Naive thymus-derived CD8-positive, alpha-beta T cell (primary cell): ENCODE data around the gene AMHR2. TPM values are rescaled to one million over a fixed set of nuclear protein-coding genes. Genes with fewer than 3 reads are reported as not detected.
A peak's percentile ranks its signal among the peaks of the same experiment; 100 is the strongest.
"Not testable (repeated sequence)": the region's sequence is repeated elsewhere in the genome, so short reads cannot be mapped to it uniquely, and the experiment has no call there.

Source experiments
- ATAC-seq, 2 donors: fragments of 150-1000 bp; cut with Tn5 transposase in 1 of 2; sonication (Bioruptor Pico), chemical (Tn5 transposase) in 1 of 2; 1 replicate in 1 of 2; 2 replicates in 1 of 2; pipeline ENCODE4 v1.10.0; 2021; ENCODE audit warnings: mild to moderate bottlenecking in 2 of 2, moderate library complexity in 2 of 2
- POLR2A ChIA-PET: fragments of 350-600 bp; sonication (Branson Sonifier 250); formaldehyde crosslinking; loops from one replicate; lab custom pipeline; 2021; ENCODE audit warnings: antibody characterized with exemption; lab: Charles Lee
- DNase-seq, 10 donors: peaks; one replicate each; pipeline versions ENCODE4 v3.0.0 to v3.0.0-alpha.2; 2020 to 2022
- H3K27ac Mint-ChIP-seq, 10 donors: one replicate each; pipeline ENCODE4 v1.8.0; 2020 to 2022; ENCODE audit warnings: mild to moderate bottlenecking in 10 of 10, mixed read lengths in 10 of 10, moderate library complexity in 4 of 10, inconsistent platforms in 1 of 10
- H3K27me3 Mint-ChIP-seq, 5 donors: one replicate each; pipeline ENCODE4 v1.8.0; 2021 to 2022; ENCODE audit warnings: mixed read lengths in 5 of 5
- H3K36me3 Mint-ChIP-seq, 3 donors: one replicate each; pipeline ENCODE4 v1.8.0; 2020 to 2022; ENCODE audit warnings: mixed read lengths in 3 of 3, mild to moderate bottlenecking in 2 of 3, inconsistent platforms in 1 of 3
- H3K4me1 Mint-ChIP-seq, 4 donors: one replicate each; pipeline ENCODE4 v1.8.0; 2021 to 2022; ENCODE audit warnings: mixed read lengths in 4 of 4
- H3K4me3 Mint-ChIP-seq, 10 donors: one replicate each; pipeline ENCODE4 v1.8.0; 2020 to 2022; ENCODE audit warnings: mild to moderate bottlenecking in 10 of 10, mixed read lengths in 10 of 10, moderate library complexity in 6 of 10, inconsistent platforms in 1 of 10
- H3K9me3 Mint-ChIP-seq, 9 donors: one replicate each; pipeline ENCODE4 v1.8.0; 2020 to 2022; ENCODE audit warnings: mixed read lengths in 9 of 9, mild to moderate bottlenecking in 3 of 9, inconsistent platforms in 1 of 9, moderate library complexity in 1 of 9
- polyA plus RNA-seq, 3 donors: library from polyadenylated mRNA; unstranded; fragments of 300-500 nt; fragmentation: Illumina TruSeq; gene quantifications; one replicate each; pipeline ENCODE4 v1.2.3, GENCODE V29; 2021
- total RNA-seq, 8 experiments: library from RNA in 2 of 8; stranded (reverse) in 2 of 8; gene quantifications; one replicate each; pipeline ENCODE4 v1.2.3 and lab custom pipeline; 2021 to 2026

The AMHR2 gene
- total and polyA plus RNA-seq, 5 experiments from 2014 or later, result not detected

GRCh38 chr12:53386381-53386780 lies 37.3 kb upstream of the AMHR2 start:
- not testable (repeated sequence) for ATAC-seq, H3K9me3 Mint-ChIP-seq, H3K27me3 Mint-ChIP-seq, DNase-seq
- Mint-ChIP-seq H3K36me3 (peaks cover 8 to 85% (median 29%) of the 10 kb centered on the region in 3 donors), H3K4me1 (peaks cover 33 to 88% (median 81%) of the 10 kb centered on the region in 4 donors), H3K27ac (peak overlapping the region; percentile 0 to 89 (median 68)), H3K4me3 (peak overlapping the region in 9 of 10 donors; percentile 63 to 89 (median 80))
- POLR2A ChIA-PET, result interaction anchor here (1.1 kb wide), 1 partner anchor 54 kb away, joined by 10 read pairs; no protein-coding TSS in a partner anchor

DNA sequence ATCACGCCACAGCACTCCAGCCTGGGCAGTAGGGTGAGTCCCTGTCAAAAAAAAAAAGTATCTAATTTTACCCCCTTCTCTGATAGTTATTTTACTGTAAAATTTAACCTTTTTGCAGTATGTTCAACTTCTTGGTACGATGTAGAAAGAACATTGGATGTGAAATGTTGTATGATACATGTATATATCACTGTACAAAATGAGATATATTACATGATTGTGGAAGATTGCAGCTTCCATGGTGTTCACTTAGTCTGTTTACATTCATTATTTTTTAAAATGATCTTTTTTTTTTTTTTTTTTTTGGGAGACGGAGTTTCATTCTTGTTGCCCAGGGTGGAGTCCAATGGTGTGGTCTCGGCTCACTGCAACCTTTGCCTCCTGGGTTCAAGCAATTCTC lies 34.7 kb upstream of the AMHR2 start:
- H3K27me3 Mint-ChIP-seq, result no peaks in the 10 kb centered on the region
- DNase-seq (no peak), ATAC-seq (no peak)
- peak overlapping the region in 8 of 10 donors; percentile 12 to 83 (median 51) for H3K27ac Mint-ChIP-seq
- H3K9me3 Mint-ChIP-seq, result no peaks in the 10 kb centered on the region
- H3K4me1 Mint-ChIP-seq, result peaks cover 19 to 68% (median 63%) of the 10 kb centered on the region in 4 donors
- H3K4me3 Mint-ChIP-seq, result peak overlapping the region in 8 of 10 donors; percentile 46 to 89 (median 70)
- H3K36me3 Mint-ChIP-seq, result peaks cover 3 to 77% (median 15%) of the 10 kb centered on the region in 3 donors
- POLR2A ChIA-PET, result interaction anchor here (2.2 kb wide), 1 partner anchor 10 kb away, joined by 13 read pairs; the partner anchor contains the start of gene SP1

- H3K27ac Mint-ChIP-seq, result peak overlapping the region in 9 of 10 donors; percentile 5 to 57 (median 30)
- POLR2A ChIA-PET, result interaction anchor here (1.1 kb wide), 1 partner anchor 10 kb away, joined by 3 read pairs; the partner anchor contains the start of gene SP1
- peaks cover 19 to 61% (median 58%) of the 10 kb centered on the region in 4 donors for H3K4me1 Mint-ChIP-seq
- no peaks in the 10 kb centered on the region for H3K27me3 Mint-ChIP-seq
- H3K9me3 Mint-ChIP-seq, result no peaks in the 10 kb centered on the region
- DNase-seq (no peak), ATAC-seq (no peak)
- H3K36me3 Mint-ChIP-seq, result peaks cover 3 to 73% (median 12%) of the 10 kb centered on the region in 3 donors
- H3K4me3 Mint-ChIP-seq, result peak overlapping the region in 9 of 10 donors; percentile 4 to 73 (median 52)
Observed at GRCh38 chr12:53389702-53390101, 34.0 kb upstream of the AMHR2 start.

GRCh38 chr12:53391724-53392123 lies 31.9 kb upstream of the AMHR2 start:
- Mint-ChIP-seq H3K4me1 (peaks cover 17 to 55% (median 48%) of the 10 kb centered on the region in 4 donors), H3K36me3 (peaks cover 0 to 77% (median 7%) of the 10 kb centered on the region in 3 donors), H3K4me3 (peak overlapping the region in 8 of 10 donors; percentile 11 to 65 (median 36)), H3K27me3 (no peaks in the 10 kb centered on the region), H3K27ac (peak overlapping the region in 6 of 10 donors; percentile 14 to 82 (median 19)), H3K9me3 (no peaks in the 10 kb centered on the region)
- ATAC-seq, result no peak
- no peak for DNase-seq
- POLR2A ChIA-PET, result interaction anchor here (0.6 kb wide), 4 partner anchors 13 to 279 kb away, joined by 3 to 7 read pairs (median 4); no protein-coding TSS in a partner anchor

- H3K4me3 Mint-ChIP-seq, result no peak overlapping the region
- H3K27ac Mint-ChIP-seq, result peak overlapping the region in 1 of 10 donors; percentile 1
- H3K36me3 Mint-ChIP-seq, result peaks cover 0 to 80% (median 0%) of the 10 kb centered on the region in 3 donors
- H3K9me3 Mint-ChIP-seq, result no peaks in the 10 kb centered on the region
- H3K4me1 Mint-ChIP-seq, result peaks cover 2 to 33% (median 15%) of the 10 kb centered on the region in 4 donors
- no peak for ATAC-seq
- no peaks in the 10 kb centered on the region for H3K27me3 Mint-ChIP-seq
- POLR2A ChIA-PET, result interaction anchor here (0.7 kb wide), 1 partner anchor 28 kb away, joined by 5 read pairs; no protein-coding TSS in a partner anchor
- no peak for DNase-seq
Observed at GRCh38 chr12:53399896-53400295, 23.8 kb upstream of the AMHR2 start.

- POLR2A ChIA-PET, result interaction anchor here (0.6 kb wide), 2 partner anchors 8 to 73 kb away, joined by 3 to 4 read pairs; no protein-coding TSS in a partner anchor
- not testable (repeated sequence) for DNase-seq
Observed at GRCh38 chr12:53402351-53402750, 21.3 kb upstream of the AMHR2 start.

GRCh38 chr12:53402871-53403270 lies 20.8 kb upstream of the AMHR2 start:
- Mint-ChIP-seq H3K36me3 (peaks cover 0 to 72% (median 2%) of the 10 kb centered on the region in 3 donors), H3K4me3 (no peak overlapping the region), H3K9me3 (no peaks in the 10 kb centered on the region), H3K27me3 (no peaks in the 10 kb centered on the region), H3K4me1 (peaks cover 0 to 20% (median 8%) of the 10 kb centered on the region in 4 donors), H3K27ac (peak overlapping the region in 1 of 10 donors; percentile 44)
- ATAC-seq (no peak), DNase-seq (no peak)
- POLR2A ChIA-PET, result interaction anchor here (1.0 kb wide), 1 partner anchor 48 kb away, joined by 3 read pairs; no protein-coding TSS in a partner anchor

More at GRCh38 chr12:53402351-53402750, 21.3 kb upstream of the AMHR2 start:
- H3K27ac Mint-ChIP-seq, H3K4me3 Mint-ChIP-seq, H3K9me3 Mint-ChIP-seq, H3K27me3 Mint-ChIP-seq, ATAC-seq: not testable (repeated sequence)
- Mint-ChIP-seq H3K4me1 (peaks cover 2 to 24% (median 10%) of the 10 kb centered on the region in 4 donors), H3K36me3 (peaks cover 0 to 76% (median 2%) of the 10 kb centered on the region in 3 donors)

GRCh38 chr12:53410951-53411350 lies 12.7 kb upstream of the AMHR2 start:
- ATAC-seq, result no peak

GRCh38 chr12:53413485-53414204 lies 10.0 kb upstream of the AMHR2 start:
- ATAC-seq, result no peak
- POLR2A ChIA-PET, result no interaction called here
- H3K36me3 Mint-ChIP-seq, result peaks cover 4 to 50% (median 17%) of the 10 kb centered on the region in 3 donors
- no peaks in the 10 kb centered on the region for H3K9me3 Mint-ChIP-seq
- no peaks in the 10 kb centered on the region for H3K27me3 Mint-ChIP-seq
- H3K27ac Mint-ChIP-seq, result peak overlapping the region in 5 of 10 donors; percentile 37 to 74 (median 53)
- H3K4me3 Mint-ChIP-seq, result no peak overlapping the region
- DNase-seq, result no peak
- peaks cover 21 to 48% (median 36%) of the 10 kb centered on the region in 4 donors for H3K4me1 Mint-ChIP-seq

More at GRCh38 chr12:53410951-53411350, 12.7 kb upstream of the AMHR2 start:
- Mint-ChIP-seq H3K9me3 (no peaks in the 10 kb centered on the region), H3K36me3 (peaks cover 4 to 66% (median 20%) of the 10 kb centered on the region in 3 donors), H3K27ac (peak overlapping the region in 2 of 10 donors; percentile 11 to 29), H3K4me1 (peaks cover 13 to 29% (median 20%) of the 10 kb centered on the region in 4 donors), H3K4me3 (no peak overlapping the region), H3K27me3 (no peaks in the 10 kb centered on the region)
- POLR2A ChIA-PET, result no interaction called here
- DNase-seq, result no peak

DNA sequence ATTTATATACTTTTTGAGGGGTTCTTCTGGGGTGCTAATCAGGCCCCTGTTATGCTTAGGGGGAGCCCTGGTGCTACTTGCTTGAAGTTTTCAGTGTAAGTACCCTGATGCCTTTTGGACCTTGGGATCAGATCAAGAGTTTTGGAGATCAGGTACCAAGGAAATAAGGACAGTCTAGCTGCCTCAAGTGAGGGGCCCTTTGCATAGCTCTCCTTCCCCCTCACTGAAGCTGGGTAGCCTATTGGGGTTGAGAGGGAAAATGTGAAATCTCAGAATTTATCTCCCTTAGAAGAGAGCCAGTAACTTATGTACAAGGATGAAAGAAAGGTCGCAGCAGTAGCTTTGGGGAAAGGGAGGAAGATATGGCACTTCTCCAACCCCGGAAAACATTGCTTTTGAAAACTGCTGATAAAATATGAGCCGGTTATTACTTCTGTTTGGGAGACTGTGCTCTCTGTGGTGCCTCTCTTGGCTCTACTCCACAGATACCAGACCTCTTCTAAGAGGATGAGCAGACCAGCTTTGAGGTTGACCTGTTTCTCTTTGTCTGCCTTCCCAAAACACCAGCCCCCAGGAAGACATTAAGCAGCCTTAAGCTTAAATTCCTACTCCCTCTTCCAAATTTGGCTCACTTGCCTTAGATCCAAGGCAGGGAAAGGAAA lies 8.8 kb upstream of the AMHR2 start:
- Mint-ChIP-seq H3K27ac (peak overlapping the region; percentile 31 to 82 (median 60)), H3K9me3 (no peaks in the 10 kb centered on the region), H3K27me3 (no peaks in the 10 kb centered on the region), H3K36me3 (peaks cover 4 to 38% (median 9%) of the 10 kb centered on the region in 3 donors), H3K4me3 (no peak overlapping the region), H3K4me1 (peaks cover 24 to 57% (median 38%) of the 10 kb centered on the region in 4 donors)
- POLR2A ChIA-PET, result interaction anchor here (0.6 to 1.1 kb wide), 2 partner anchors 34 to 47 kb away, joined by 3 read pairs; no protein-coding TSS in a partner anchor
- DNase-seq (no peak), ATAC-seq (no peak)

DNA sequence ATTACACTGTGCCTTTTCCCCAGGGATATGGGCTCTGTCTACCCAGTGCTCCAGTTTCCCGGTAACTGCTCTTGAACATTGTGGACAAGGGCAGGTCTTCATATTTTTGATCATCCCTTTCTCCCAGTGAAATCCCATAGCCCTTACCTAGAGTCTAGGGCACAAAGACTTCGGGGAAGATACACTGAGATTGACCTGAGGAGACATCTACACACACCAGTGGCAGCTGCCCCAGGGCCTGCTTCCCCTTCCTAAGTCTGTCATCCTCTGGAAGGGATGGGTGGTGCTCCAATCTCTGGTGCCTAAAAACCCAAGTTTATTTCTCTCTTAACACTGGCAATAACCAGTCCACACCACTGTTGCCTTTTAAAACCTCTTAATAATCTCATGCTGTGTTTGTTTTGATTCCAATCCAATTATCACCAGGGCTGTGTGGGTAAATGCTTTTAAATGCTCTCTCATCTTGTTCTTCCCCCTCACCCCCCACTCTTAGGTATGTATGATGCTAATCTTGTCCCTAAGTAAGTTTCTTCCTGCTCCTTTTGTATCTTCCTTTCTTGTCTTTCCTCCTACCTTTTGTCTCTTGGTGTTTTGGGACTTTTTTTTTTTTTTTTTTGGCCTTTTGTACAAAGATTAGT lies 7.8 kb upstream of the AMHR2 start:
- DNase-seq, H3K4me3 Mint-ChIP-seq, POLR2A ChIA-PET, H3K27me3 Mint-ChIP-seq, ATAC-seq, H3K9me3 Mint-ChIP-seq: not testable (repeated sequence)
- Mint-ChIP-seq H3K4me1 (peaks cover 24 to 57% (median 37%) of the 10 kb centered on the region in 4 donors), H3K36me3 (peaks cover 4 to 30% (median 5%) of the 10 kb centered on the region in 3 donors), H3K27ac (peak overlapping the region in 9 of 10 donors; percentile 21 to 82 (median 60))
